Superior temporal gyrus (tissue), 1 donor: Measurements from ENCODE around the gene PWP2.
"Not testable (repeated sequence)": the region's sequence is repeated elsewhere in the genome, so short reads cannot be mapped to it uniquely, and the experiment has no call there.

ENCODE experiments used
- DNase-seq: peaks from one replicate; pipeline ENCODE4 v3.0.0-alpha.2; 2016; ENCODE audit errors: extremely low spot score

PWP2 gene

DNA sequence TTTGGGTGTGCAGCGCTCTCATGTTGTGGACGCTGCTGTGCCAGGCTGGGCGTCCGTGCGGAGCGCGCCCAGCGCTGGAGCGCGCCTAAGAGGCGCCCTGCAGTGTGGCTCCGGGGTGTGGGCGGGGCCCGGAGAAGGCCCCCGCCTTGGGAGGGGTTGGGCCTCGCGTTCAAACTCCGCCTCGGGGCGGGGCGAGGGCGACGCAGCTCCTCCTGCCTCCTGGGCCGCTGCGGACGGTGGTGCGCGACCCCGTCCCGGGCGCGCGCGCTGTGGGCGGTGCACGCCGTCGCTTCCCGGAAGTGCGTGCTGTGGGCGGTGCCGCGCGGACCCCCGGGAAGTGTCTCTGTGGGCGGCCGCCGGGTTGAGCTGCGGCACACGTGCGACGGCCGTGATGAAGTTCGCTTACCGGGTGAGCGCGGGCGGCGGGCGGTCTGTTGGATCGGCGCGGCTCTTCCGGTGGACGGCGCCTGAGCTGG, at the start of gene PWP2:
Gene PWP2 (plus strand): TSS at position 374 of the 476 bp plus-strand sequence. CDS start 18 bp downstream, at position 392.
- not testable (repeated sequence) for DNase-seq

DNA sequence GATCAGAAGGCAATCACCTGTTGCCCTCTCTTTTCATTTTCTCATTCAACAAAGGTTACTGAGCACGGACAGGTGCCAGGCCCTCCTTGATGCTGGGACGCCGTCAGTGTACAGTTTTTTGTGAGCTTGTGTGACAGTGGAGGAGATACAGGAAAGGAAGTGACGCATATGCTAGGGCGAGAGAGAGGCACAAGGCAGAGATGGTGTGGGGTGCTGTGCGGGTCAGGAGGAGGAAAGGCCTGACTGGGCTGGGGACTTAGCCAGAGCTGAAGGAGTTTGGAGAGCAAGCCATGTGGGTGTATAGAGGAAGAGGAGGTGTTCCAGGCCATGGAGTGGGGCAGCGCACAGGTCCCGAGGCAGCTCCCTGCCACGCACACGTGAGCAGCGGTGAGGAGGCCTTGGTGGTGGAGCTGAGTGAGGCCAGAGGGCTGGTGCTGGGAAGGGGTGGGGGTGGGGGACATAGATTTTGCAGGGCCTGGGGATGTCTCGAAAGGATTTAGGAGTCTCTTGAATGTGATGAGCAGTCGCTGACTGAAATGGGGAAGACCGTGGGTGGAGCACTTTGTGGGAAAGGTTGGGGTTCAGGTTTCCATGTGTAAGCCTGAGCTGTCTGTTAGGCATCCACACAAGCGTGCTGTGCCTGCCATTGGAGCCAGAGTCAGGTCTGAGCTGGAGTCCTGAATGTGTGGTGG, 49.1 kb upstream of the PWP2 start:
- no peak for DNase-seq

DNA sequence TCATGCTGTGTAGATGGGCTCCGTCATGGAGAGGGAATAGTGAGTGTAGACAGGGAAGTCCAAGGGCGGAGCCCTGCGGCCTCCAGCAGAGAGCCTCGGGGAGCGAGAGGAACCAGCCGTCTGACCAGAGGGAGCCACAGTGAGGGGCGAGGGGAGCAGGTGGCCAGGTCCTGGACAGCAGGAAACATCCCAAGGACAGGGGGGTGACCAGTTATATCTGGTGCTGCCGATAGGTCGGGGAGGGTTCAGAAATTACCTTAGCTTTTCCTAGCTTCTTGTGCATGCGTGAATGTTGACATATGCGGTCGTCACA, 48.6 kb upstream of the PWP2 start:
- DNase-seq: no peak

DNA sequence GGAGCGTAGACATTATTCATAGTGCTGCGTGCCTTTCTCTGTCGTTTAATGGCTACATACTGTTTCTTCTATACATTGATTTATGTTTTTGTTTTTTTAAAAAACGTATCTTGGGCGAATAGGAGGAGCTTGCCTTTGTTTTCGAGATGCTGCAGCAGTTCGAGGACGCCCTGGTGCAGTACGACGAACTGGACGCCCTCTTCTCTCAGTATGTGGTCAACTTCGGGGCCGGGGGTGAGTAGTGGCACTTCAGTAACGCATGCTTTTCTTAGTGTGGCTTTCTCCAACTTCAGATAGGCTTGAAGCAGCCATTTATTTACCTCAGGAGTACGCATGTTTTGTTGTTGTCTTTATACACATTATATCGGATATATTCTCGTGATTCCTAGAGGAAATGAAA, 48.2 kb upstream of the PWP2 start:
- DNase-seq: no peak

DNA sequence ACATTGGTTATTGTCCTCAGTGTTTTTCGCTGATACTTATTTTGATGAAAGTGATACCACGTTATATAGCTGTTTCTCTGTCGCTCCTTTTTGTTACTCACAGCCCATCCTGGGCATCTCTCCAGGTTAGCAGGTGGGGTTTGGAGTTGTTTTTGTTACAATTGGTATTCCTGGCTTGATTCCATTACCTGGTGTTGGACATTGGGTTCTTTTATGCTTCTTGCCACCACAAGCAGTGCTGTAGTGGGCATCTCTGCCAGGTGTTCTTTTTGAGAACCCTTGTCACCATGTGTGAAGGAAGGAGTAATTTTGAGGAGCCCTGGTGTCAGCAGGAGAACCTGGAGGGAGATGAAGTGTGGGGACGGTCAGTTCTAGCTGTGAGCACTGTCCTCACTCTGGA, 47.5 kb upstream of the PWP2 start:
- DNase-seq: no peak

DNA sequence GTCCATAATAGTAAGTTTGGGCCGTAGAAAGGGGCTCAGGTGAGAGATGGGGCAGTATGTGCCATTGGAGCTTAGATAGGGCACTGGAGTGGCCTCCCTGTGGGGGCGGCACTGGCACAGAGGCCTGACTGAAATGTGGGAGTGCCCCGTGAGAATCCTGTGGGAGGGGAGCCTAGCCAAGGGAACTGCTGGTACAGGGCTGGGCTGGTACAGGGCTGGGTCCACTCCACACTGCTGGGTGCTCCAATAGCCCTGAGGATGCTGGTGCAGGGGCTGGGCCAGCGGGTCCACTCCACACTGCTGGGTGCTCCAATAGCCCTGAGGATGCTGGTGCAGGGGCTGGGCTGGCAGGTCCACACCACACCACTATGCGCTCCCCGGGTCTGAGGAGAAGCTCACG, 44.8 kb upstream of the PWP2 start:
- DNase-seq: no peak

DNA sequence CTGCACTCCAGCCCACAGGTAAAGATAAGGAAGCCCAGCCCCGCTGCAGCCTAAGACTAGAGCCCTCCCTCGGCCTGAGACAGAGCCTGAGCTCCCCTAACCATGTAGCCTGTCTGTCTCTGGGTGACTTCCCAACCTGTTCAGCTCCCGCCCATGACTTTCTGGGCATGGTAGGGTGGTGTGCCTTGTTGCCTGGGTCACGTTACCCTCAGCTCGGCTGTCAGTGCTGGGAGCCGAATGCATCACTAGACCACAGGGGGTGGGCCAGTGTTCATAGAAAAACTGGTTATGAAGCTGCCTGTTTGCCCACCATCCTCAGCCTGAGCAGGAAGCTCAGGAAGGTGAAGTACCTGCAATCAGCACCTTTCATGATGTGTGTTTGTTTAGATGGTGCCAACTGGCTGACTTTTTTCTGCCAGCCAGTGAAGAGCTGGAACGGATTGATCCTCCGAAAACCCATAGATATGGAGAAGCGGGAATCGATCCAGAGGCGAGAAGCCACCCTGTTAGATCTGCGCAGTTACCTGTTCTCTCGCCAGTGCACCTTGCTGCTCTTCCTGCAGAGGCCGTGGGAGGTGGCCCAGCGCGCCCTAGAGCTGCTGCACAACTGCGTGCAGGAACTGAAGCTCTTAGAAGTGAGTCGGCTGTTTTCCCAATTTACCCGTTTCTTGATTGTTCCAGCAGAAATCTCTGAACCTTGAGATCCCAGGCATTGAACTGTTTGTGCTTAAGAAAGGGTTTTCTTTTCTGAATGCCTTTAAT, 43.9 kb upstream of the PWP2 start:
- no peak for DNase-seq

DNA sequence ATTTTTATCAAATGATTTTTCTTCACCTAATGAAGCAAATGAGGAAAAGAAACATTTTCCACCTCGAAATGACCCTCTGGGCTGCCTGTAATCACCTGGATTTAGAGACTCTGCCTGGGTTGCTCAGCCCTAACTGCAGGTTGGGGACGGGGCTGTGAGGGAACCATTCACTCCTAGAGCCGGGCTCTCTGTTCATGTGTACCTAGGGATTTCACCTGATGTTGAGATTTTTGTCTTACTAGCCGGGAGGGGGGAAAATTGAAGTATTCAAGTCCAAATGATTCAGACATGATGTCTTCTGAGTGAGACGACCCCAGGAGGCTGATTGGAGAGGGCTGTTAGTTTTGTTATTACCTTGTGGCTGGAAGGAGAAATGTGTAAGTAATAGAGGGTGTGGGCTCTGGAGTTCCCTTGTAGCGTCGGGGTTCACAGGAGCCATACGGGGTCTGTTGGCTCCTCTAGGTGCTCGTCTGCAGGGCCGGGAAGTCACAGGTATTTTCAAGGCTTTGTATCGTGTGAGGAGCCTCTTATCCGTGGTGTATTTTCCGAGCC, 42.3 kb upstream of the PWP2 start:
- no peak for DNase-seq

DNA sequence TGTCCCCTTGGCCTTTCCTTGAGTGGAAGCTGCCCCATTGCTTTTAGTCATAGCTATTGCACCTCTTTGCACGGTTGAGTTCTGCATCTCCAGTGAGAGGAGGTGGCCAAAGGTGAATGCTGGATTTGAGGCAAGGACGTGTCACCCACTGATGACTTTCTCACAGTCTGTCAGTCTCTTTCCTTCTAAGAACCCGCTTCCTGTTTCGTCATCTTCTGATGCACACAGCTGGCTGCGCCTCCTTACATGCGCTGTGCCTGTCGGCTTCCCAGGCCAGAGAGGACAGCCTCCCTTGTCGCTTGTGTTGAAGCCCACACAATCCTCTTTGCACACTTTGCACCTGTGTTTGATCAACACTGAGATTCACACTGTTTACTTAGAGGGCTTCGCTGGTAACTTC, 41.8 kb upstream of the PWP2 start:
- no peak for DNase-seq

DNA sequence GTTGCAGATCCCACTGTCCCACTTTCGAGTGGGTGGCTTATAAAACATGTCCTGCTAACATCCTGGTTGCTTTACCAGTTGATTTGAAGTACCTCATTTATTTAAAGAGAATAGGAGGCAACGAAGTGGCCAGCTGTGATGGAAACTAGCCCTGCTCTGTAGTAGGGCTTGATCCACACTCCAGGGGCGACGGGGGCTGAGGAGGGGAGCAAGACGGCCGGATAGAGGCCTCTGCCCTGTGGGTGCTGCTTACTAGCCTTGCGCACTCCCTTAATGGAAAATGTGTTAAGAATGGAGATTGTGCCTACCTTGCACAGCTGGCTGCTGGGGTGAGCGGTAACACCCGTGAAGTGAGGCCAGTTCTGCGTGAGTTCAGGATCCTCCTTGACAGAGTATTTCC, 41.1 kb upstream of the PWP2 start:
- no peak for DNase-seq

DNA sequence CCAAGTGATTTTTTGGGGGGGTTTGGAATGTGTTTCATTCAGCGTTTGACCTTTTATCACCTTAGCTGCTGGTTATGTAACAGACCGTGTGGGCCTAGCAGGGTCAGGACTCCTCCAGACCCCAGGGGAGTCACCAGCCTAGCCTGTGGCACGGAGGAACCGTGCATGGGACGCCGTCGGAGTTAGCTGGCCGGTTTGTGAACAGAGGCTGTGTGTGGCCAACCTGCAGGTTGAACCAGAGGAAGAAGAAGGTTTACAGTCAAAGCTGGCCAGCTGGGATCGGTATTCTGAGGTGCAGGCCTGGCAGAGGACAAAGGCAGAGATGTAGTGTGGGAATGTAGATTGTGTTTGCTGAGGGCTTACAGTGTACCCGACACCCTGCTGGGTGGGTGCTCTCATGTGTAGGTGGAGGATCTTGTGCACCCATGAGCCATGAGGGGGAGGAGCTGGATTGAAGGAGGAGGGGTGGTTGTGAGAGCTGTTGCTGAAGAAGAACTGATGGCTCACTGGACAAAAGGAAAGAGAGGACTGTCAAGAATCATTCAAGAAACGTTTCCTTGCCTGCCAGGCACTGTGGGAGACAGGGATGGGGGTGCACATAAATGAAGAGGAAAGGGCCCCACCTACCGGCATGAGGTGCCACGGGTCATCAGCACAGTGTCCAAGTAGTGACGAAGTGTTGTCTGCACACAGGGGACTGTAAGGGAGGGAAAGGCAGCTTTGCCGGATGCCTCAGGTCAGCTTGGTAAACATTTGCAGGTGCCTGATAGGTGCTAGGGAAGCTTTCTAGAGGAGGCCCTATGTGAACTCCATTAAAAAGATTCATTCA, 40.0 kb upstream of the PWP2 start:
- DNase-seq: no peak

DNA sequence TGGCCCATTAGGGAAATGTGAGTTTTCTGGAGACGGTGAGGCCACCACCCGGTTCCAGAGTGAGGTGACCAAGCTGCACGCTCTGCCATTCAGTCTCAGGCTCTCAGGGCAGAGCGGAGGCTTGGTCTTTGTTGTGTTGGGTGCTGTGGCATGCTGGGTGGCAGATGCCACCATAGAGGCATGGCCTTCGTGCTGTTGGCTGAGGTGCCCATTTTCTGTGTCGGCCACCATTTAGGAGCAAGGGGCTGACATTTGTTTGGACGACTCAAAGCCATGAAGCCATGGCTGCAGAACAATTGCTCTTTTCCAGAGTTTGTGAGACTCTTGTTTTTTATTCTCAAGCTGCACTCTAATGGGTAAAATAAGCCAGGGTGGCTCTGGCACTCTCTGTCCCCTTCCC, 36.8 kb upstream of the PWP2 start:
- no peak for DNase-seq

DNA sequence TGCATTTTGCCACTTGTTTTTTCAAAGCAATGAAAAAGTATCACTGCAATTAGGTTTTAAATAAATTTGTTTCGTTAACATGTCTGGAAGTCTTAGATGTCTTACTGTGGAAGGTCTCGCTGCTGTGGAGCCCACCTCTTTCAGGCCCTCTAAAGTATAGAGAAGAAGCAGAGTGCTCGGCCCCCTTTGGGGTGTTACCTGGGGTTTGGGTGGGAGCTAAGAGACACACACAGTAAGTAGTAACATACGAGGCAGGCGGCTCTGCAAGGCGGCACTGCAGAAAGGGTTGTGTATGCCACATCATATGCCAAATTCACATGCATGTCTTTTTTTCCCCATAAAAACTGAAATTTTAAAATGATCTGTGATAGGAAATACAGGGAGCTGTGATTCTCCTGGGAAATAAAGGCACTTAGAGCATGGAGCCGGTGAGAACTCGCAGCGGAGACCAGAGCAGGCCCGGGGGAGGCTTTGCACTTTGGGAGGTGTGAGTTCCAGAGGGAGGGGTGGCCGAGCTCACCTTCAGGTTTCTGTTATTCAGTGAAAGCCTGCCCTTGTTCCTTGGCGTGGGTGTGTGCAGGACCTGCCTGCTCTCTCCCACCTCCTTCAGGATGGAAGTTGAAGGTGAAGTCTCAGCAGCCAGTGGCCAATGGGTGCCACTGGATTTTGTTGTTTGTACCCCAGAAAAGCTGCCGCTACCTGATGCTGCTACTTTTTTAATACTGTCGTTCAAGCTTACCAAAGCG, 35.7 kb upstream of the PWP2 start:
- no peak for DNase-seq

DNA sequence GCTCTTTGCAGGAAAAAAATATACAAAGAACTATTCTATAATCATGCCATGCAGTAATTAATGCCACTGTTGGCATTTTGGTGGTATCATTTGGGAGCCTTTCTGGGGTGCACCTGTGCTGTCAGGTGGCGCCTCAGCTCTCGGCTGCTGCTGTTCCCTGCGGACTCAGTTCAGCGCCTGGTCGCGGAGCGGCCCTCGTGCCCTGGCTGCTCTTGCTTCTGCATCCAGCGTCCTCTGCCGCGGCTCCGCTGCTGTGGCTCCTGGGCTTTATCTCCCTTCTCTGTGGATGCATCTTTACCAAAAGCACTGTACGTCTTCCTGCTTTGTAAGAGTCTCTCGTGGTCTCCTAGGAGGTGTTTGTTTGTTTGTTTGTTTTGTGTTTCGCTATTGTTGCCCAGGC, 35.1 kb upstream of the PWP2 start:
- no peak for DNase-seq

DNA sequence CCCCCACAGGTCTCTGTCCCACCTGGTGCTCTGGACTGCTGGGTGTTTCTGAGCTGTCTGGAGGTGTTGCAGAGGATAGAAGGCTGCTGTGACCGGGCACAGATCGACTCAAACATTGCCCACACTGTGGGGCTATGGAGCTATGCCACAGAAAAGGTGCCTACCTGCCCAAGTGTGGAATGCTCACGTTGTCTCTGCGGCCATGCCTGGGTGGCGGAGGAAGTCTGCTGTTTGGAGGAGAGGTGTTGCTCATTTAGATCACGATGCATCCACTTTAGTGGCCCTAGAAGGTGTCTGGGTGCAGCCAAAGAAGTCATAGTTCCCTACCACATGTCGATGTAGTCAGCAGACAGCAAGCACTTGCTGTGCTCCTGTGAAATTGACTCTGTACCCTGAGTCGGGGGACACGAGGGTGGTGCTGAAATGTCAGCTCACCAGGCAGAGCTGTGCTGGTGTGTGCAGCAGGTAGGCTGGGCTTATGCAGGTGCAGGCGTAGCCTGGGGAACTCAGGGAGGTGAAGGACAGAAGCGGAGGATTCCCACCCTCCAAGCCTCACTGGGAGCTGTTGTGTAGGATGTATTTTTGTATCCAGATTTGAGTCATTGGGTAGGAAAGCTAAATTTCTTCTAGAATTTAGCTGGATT, 32.8 kb upstream of the PWP2 start:
- DNase-seq: no peak

DNA sequence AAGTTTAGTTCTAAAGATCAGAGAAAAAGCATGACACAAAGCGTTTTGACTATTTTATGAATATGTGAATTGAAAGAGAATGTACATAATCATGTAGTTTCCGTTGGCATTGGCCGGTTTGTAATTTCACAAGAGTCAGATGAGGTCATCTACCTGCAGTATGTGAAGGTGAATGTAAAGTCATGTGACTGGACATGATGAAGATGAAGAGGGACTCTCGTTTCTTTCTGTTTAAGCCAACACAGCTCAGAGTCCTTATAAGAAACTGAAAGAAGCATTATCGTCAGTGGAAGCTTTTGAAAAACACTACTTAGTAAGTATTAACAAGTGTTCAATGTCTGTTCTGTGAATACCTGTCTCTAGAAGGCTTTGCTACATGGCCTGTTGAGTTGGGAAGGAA, 30.9 kb upstream of the PWP2 start:
- no peak for DNase-seq

DNA sequence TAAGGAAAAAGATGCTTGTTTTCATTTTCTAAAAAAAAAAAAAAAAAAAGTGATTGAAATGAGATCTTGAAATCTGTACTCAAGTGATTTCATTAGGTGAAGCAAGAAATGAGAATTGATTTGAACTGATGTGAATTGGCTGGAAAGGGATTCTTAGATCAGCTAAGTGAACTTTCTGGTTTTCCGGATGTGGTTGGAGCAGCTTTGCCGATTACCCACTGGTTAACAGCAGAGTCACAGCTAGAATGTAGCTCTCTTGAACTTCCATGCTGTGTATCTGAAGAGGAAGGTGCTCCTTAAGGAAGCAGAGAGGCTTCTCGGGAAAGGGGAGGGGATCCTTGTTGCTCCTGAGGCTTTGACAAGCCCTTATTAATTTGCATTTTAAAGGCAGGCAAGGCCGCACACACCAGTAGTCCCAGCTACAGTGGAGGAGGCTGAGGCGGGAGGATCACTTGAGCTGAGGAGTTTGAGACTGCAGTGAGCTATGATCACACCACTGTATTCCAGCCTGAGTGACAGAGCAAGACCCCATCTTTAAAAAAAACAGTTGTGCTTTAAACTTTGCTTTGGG, 28.7 kb upstream of the PWP2 start:
- no peak for DNase-seq

DNA sequence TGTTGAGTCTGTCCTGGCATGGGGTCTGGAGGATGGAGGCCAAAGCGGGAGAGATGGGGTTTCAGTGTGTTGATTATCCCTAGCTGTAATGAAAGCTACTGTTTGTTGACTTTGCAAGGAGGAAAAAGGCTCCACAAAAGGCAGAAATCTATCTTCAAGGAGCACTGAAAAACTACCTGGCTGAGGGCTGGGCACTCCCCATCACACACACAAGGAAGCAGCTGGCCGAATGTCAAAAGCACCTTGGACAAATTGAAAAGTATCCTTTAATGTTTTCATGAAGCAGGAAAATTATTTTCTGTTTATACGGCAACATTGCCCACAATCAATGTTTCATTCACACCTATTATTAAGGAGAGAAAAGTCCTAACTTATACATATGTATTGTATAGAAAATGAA, 27.8 kb upstream of the PWP2 start:
- no peak for DNase-seq

DNA sequence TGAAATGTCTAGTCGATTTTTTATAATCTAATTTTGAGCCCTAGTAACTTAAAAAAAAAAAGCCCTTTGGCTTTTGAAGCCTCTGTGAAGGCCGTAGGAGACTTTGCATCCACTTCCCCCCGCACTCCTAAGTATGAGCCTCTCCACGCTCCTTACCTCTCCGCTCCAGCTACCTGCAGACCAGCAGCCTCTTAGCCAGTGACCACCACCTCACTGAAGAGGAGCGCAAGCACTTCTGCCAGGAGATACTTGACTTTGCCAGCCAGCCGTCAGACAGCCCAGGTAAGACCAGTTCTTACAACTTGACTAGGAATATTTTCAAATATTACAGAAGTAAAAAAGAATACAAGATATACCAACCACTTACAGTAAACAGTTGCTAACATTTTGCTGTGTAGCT, 27.4 kb upstream of the PWP2 start:
- no peak for DNase-seq

DNA sequence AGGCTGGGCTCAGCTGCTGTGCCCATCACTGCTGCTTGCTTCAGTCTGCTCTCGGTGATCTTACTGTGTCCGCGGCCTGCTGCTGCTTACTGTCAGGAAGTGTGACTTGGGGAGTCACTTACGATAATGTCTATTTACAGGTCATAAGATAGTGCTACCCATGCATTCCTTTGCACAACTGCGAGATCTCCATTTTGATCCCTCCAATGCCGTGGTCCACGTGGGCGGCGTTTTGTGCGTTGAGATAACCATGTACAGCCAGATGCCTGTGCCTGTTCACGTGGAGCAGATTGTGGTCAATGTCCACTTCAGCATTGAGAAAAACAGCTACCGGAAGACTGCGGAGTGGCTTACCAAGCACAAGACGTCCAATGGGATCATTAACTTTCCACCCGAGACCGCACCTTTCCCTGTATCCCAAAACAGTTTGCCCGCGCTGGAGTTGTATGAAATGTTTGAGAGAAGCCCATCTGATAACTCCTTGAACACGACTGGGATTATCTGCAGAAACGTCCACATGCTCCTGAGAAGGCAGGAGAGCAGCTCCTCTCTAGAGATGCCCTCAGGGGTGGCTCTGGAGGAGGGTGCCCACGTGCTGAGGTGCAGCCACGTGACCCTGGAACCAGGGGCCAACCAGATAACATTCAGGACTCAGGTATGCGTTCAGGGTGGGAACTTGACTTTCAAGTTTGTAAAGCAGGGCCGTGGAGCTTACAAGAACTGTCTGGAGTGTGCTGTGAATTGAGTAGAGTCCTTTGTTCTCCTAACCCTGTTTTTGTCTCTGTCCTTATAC, 24.4 kb upstream of the PWP2 start:
- peak; percentile 49 for DNase-seq
